GM21423 (cell line): ENCODE data around the gene SLC38A11.

Experiments used
- ATAC-seq: cut with Tn5 transposase; IDR thresholded peaks from one replicate; pipeline ENCODE4 v1.9.1; 2021; ENCODE audit warnings: mild to moderate bottlenecking, moderate library complexity; ENCODE audit not compliant: unreplicated experiment

Gene SLC38A11

GRCh38 chr2:164846276-164846675 is 109.0 kb downstream of the SLC38A11 start:
- ATAC-seq, result no peak
